ENCODE data around the gene LAMC2.

The LAMC2 gene

DNA sequence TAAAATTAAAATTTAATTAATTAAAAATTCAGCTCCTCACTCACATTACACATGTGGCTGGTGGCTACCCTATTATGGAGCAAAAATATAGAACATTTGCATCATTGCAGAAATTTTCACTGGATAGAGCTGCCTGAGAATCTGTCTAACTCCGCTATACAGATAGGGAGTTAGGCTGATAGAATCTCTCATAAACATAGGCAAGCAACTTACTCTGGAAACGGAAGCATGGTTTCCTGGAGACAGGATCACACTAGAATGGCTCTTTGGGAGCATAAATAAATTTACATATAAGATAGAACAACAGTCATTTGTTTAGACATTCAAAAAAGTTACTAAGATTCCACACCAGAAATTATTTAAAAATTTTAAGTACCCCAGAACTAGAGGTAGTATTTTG is 12.2 kb upstream of the LAMC2 start:
- DNase-seq: no peak

DNA sequence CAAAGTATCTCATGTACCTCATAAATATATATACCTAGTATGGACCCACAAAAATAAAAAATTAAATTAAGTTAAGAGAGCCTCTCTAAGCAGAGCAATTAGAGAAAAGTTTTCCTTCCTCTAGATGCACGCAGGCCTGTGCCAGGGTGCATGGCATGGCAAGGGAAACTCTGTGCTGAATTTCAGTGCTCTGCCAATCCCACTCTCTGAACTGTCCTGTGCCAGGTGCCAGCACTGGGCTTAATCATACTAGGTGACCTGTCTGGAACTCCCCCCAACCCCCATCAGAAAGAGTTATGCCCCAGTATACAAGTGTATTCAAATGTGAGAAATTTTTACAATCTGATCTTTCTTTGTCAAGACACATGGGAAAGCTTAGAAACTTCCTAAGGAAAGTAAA is 10.4 kb upstream of the LAMC2 start:
- no peak for DNase-seq

GRCh38 chr1:183178545-183178944 is 7.5 kb upstream of the LAMC2 start:
- DNase-seq: no peak

GRCh38 chr1:183179033-183179432 is 7.0 kb upstream of the LAMC2 start:
- no peak for DNase-seq

GRCh38 chr1:183180218-183180617 is 5.8 kb upstream of the LAMC2 start:
- no peak for DNase-seq

DNA sequence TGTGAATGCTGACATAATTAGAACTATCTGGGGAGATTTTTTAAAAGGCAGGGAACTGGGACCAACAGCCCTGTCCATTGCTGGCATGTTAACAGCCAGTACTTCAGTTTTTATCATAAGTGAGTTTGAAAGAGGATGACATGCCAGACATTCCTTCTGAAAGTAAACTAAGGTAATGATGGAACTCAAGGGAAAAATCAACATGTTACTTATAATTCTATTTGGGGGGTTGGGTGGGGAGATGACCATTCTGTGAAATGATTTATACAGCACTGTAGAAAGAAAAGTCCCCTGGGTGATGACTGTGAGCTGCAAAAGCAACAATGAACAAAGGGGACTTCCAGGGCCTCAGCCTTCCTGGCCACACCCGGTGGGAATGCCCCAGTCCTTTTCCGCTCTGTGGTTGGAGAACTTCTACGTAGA is 5.4 kb upstream of the LAMC2 start:
- no peak for DNase-seq

- DNase-seq: no peak
Observed at GRCh38 chr1:183186841-183187240, 777 bp downstream of the LAMC2 start.

DNA sequence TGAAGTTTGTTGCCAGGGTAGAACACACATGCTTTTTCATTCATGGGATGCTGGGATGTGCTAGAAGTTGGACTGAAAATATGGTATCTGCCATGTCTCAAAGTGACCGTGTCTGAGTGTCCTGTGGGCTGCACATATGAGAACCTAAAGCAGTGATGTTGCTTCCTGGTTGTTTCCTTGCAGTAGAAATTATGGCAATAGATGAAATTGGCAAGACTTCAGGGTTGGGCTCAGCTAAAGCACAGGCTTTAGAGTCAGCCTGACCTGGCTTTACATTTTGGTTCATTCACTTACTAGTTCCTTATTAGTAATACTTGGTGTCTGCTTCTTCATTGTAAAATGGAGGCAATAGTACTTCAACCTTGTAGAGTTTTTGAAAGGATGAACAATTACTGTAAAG is 2.2 kb downstream of the LAMC2 start:
- DNase-seq: no peak

DNA sequence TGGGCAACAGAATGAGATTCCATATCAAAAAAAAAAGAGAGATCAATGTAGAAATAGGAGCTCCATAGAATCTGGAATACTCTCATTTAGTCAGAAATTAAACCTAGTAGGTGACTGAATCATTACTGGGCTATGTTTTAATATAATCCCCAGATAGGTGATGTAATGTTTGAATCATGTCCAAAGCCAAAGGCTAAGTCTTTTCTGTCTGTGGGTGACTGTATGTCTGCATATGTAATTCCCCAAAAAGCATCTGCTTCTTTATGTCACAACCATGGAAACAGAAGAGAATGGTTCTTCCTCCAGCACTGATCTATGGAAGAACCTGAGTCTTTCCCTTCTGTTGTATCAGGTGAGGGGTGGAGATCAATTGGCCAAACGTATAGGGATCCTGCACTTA is 5.8 kb downstream of the LAMC2 start:
- DNase-seq: no peak

DNA sequence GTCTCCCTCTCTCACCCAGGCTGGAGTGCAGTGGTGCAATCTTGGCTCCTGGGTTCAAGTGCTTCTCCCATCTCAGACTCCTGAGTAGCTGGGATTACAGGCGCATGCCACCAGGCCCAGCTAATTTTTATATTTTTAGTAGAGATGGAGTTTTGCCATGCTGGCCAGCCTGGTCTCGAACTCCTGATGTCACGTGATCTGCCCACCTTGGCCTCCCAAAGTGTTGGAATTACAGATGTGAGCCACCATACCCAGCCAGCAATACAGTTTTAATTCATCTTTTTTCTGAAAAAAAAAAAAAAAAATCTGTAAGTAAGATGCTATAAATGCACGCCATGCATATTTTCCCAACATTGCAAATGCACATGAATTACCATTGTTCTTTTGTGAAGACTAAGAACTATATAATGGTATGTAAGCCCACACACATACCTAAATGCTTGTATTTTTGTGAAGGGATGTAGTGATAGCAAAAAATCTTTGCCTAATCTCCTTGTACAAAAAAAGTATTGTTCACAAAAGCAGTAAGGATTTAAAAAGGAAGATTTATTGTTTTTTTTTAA is 8.0 kb downstream of the LAMC2 start:
- DNase-seq: no peak

DNA sequence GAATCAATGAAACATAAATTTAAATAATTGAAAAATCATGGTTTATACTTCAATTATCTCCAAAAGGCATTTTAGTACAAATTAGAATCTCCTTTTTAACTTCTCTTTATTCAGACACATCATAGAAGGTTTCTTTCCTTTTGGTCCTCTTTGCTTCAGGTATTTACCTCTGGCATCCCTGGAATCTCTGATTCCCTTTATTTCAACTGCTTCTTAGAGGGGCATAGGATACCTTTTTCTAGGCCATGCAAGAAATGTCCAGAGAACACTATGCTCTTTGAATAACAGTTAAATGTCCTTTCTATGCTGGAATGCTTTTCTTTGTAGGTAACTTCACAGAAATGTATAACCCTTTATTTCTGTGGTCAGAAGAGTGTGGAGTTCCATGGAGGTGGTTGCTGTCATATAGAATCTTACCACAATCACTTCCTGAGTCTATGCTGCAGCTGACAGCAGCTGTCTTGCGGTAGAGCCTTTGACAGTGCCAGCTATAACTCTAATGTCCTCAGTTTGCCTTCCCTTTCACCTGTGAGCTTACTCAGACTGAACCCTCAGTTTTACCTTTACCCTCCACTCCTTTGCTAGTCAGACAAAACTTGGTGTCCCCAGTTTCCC is 8.6 kb downstream of the LAMC2 start:
- no peak for DNase-seq

DNA sequence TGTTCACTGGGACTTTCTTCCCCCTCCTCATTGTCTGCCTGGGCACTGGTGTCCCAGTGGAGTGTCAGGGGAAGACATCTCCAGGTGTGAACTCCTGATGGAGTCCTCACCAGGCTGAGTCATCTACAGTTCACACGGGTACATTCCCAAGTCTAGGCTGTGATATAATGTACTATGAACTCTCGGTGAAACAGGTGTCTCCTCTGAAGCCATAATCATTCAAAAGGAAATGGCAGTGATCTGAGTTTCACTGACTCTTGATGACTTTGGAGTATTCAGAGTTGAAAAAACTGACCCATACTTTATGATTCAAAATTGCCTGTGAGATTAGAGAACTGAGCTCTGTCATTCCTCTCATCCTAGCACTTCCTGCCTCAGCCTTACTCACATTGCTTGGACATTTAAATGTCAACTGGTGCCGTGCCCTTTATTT is 9.1 kb downstream of the LAMC2 start:
- no peak for DNase-seq

DNA sequence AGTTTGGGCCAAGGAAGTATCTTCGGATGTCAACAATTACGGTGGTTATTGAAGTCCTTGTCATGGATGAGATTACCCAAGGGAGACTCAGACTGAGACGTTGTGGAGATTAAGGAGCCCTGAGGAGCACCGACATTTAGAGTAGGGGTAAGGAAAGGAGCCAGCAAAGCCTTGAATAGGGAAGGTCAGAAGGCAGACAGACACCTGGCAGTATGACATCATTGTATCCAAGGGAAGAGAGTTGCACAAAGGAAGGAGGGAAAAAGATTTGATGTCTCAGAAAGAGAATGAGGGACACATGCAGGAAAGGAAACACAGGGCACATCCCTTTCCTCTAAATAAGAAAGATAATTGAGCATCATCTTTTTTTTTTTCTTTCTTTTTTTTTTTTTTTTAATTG is 11.7 kb downstream of the LAMC2 start:
- DNase-seq: no peak

GRCh38 chr1:183198463-183198862 is 12.4 kb downstream of the LAMC2 start:
- no peak for DNase-seq

DNA sequence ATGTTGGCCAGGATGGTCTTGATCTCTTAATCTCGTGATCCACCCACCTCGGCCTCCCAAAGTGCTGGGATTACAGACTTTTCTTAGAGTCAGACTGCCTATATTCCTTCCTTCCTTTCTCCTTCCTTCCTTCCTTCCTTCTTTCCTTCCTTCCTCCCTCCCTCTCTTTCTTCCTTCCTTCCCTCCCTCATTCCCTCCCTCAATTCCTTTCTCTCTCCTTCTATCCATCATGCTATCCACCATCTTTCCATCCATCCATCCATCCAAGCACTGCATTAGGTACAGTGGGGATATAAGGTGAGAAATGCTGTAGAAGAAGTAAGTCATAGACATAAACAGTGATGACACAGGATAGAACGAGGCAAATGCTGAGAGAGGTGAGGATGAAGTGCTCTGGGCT is 13.2 kb downstream of the LAMC2 start:
- no peak for DNase-seq

GRCh38 chr1:183200451-183200850 is 14.4 kb downstream of the LAMC2 start:
- no peak for DNase-seq

DNA sequence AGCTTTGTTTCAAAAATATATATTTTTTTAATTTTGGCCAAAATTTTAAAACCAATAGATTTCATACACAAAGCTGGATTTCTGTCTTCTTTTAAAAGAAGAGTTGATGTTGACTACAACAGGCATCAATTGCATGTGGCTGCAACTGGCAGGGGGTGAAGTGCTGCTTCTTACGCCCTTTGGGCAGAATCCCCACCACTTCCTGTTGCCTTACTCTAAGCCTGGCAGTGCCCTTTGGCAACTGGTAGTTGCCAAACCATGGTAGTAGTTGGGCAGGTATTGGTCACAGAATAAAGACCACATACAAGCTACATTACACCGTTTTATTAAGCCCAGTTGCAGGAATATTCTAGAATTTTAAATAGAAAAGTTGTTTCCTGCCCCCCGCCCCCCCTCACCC is 17.0 kb downstream of the LAMC2 start:
- no peak for DNase-seq

- DNase-seq: no peak
Observed at GRCh38 chr1:183205196-183205781, 19.2 kb downstream of the LAMC2 start.

DNA sequence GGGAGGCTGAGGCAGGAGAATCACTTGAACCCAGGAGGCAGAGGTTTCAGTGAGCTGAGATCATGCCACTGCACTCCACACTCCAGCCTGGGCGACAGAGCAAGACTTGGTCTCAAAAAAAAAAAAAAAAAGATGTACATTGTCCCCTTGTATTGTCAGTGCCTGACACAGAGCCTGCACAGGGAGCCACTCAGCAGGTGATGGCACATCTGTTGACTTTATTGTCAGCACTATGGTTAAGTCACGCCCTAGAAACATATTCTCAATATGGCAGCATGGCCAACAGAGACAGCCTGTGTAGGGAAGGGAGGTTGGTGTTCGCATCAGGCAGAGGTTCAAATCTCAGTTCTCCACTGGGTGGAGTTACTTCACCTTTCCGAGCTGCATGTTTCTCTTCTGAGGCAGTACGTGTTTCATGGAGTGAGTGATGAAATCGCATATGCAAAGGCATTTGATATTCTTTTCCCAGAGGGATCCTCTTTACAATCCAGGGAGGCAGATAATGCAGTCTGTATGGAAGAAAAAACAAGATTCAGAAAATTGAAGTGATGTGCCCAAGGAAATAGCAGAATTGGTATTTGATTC is 20.6 kb downstream of the LAMC2 start:
- no peak for DNase-seq

DNA sequence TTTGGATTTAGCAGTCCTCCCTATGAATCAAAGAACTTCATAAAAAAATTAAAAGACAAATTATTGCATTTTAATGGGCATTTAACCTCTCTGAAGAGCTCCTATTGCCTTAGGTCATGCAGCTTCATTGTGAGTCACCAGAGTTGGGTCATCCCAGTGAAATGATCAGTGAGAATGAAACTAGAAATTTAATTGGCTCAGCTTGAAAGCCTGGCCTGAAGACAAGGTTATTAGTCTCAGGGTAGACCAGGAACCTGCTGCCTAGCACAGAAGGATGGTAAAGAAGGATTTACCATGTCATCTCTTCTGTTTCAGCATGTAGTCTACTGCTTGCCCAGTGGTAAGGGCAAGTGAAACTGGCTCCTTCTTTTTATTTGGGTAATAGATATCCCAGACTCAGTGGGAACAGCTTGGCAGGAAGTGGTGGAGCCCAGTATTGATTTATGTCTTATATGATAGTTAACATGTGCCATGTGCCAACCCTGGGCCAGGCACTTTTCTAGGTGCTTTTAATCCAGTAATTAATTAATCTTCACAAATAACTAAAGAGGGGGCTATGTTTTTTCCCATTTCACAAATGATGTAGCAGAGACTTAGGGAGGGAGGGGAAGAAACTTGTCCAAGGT is 23.6 kb downstream of the LAMC2 start:
- DNase-seq: no peak

- no peak for DNase-seq
Observed at GRCh38 chr1:183210681-183211080, 24.6 kb downstream of the LAMC2 start.

- no peak for DNase-seq
Observed at GRCh38 chr1:183212870-183213269, 26.8 kb downstream of the LAMC2 start.

DNA sequence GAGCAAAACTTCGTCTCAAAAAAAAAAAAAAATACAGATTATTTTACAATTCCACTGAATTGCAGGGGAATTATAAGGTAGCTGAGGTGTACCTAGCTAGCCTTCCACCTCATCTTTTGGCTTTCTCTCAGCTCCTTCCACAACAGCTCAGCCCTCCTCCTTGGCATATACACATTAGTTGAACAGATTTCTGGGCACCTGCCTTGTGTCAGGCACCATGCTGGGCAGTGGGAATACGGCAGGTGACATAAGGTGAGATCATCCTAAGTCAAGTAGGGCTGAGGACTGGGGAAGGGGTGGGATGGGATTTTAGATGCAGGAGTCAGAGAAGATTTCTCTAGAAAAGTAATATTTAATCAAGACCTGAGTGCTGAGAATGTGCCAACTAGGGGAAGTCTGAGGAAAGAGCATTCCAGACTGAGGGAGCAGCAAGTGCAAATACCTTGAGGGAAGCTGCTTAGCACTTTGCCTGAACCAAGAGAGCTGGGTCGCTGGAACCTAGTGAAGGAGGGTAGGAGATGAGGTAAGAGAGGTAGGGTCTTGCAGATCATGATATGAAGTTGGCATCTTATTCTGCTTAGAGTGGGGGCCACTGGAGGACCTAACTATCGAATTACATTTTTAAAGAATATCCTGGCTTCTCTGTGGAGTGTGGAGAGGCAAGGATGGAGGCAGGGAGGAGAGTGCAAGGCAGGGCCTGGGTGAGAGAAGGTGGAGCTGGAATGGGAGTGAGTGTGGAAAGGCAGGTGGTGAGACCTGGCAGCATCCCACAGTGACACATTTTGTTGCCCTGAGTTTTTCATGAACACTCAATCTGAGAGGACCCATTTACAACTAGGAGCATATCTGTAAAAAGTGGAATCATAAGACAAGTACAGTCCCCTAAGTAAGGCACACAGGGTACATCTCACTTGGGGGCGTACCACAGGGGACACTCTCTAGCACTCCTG is 28.2 kb downstream of the LAMC2 start:
- no peak for DNase-seq

Data from NCI-H1436 treated with DMSO at 0.1 percent for 48 hours (cell line).